H1 (cell line): ENCODE data around the gene ATPAF2. TPM values are rescaled to one million over a fixed set of nuclear protein-coding genes. Genes with fewer than 3 reads are reported as not detected.

Experiments
- CTCF ChIA-PET: fragments of 300-600 bp; sonication (Branson Sonifier 250); formaldehyde crosslinking; loops from one replicate; lab custom pipeline; 2021; ENCODE audit not compliant: partially characterized antibody; lab: Charles Lee
- POLR2A ChIA-PET: fragments of 300-600 bp; sonication (Branson Sonifier 250); formaldehyde crosslinking; loops from one replicate; lab custom pipeline; 2021; ENCODE audit warnings: inconsistent platforms; ENCODE audit not compliant: partially characterized antibody; lab: Charles Lee
- DNase-seq, 2 experiments: peaks; one replicate each; pipeline versions ENCODE4 v3.0.0 to v3.0.0-alpha.2; 2010 to 2022; ENCODE audit warnings: low spot score in 2 of 2, low read depth in 1 of 2, mixed read lengths in 1 of 2
- FAIRE-seq: peaks from 2 replicates; lab custom pipeline; 2011; peaks lifted over from hg19 to GRCh38; lab: Jason Lieb, UNC
- H2AFZ ChIP-seq: 2 replicates; pipeline ENCODE4 v1.8.1; 2012; ENCODE audit warnings: low read length, inconsistent platforms
- H2AK5ac ChIP-seq: 2 replicates; pipeline ENCODE4 v1.6.1; 2013; ENCODE audit warnings: low read depth, low read length
- H2BK120ac ChIP-seq: replicated peaks from 2 replicates; pipeline ENCODE3; 2013; ENCODE audit warnings: low read depth, low read length, inconsistent platforms
- H2BK12ac ChIP-seq: 2 replicates; pipeline ENCODE4 v1.6.1; 2013; ENCODE audit warnings: low read depth, low read length
- H2BK15ac ChIP-seq: 2 replicates; pipeline ENCODE4 v1.6.1; 2013; ENCODE audit warnings: low read length
- H2BK20ac ChIP-seq: 2 replicates; pipeline ENCODE4 v1.6.1; 2013; ENCODE audit warnings: low read length
- H2BK5ac ChIP-seq: 2 replicates; pipeline ENCODE4 v1.6.1; 2013; ENCODE audit warnings: low read depth, low read length
- H3K14ac ChIP-seq: 2 replicates; pipeline ENCODE4 v1.6.1; 2013; ENCODE audit warnings: inconsistent platforms; ENCODE audit not compliant: insufficient read length
- H3K18ac ChIP-seq: 2 replicates; pipeline ENCODE4 v1.6.1; 2013; ENCODE audit warnings: low read length; ENCODE audit errors: extremely low read depth
- H3K23ac ChIP-seq: 2 replicates; pipeline ENCODE4 v1.6.1; 2013; ENCODE audit warnings: inconsistent platforms; ENCODE audit not compliant: insufficient read length
- H3K23me2 ChIP-seq: 2 replicates; pipeline ENCODE4 v1.6.1; 2013; ENCODE audit warnings: low read depth, low read length
- H3K27ac ChIP-seq: 2 replicates; pipeline ENCODE4 v1.6.1; 2011; ENCODE audit warnings: low read depth, low read length, inconsistent platforms
- H3K27me3 ChIP-seq, 4 experiments: replicated peaks in 1 of 4; 1 replicate in 1 of 4; 2 replicates in 3 of 4; pipeline versions ENCODE4 v1.6.1 to v1.8.1; 2011 to 2013; ENCODE audit warnings: low read length in 3 of 4, mild to moderate bottlenecking in 3 of 4, inconsistent platforms in 2 of 4, mixed read lengths in 2 of 4, moderate library complexity in 1 of 4; ENCODE audit not compliant: control insufficient read depth in 3 of 4, insufficient read depth in 3 of 4; ENCODE audit errors: extremely low read depth in 1 of 4
- H3K36me3 ChIP-seq, 4 experiments: 2 replicates each; pipeline versions ENCODE4 v1.6.1 to v1.8.1; 2011 to 2013; ENCODE audit warnings: mild to moderate bottlenecking in 4 of 4, low read length in 3 of 4, moderate library complexity in 2 of 4, control low read depth in 1 of 4, inconsistent platforms in 1 of 4; ENCODE audit not compliant: insufficient read depth in 4 of 4, control insufficient read depth in 2 of 4
- H3K4ac ChIP-seq: replicated peaks from 2 replicates; pipeline ENCODE3; 2013; ENCODE audit warnings: low read length, low read depth, mixed read lengths, inconsistent platforms; ENCODE audit not compliant: insufficient read length
- H3K4me1 ChIP-seq, 4 experiments: replicated peaks in 1 of 4; 1 replicate in 1 of 4; 2 replicates in 3 of 4; pipeline versions ENCODE4 v1.6.1 to v1.8.1; 2011 to 2013; ENCODE audit warnings: low read length in 3 of 4, inconsistent platforms in 2 of 4, mixed read lengths in 1 of 4; ENCODE audit not compliant: insufficient read depth in 4 of 4, control insufficient read depth in 3 of 4
- H3K4me2 ChIP-seq, 2 experiments: 2 replicates each; pipeline versions ENCODE4 v1.6.1 to v1.8.1; 2011 to 2013; ENCODE audit warnings: low read depth in 2 of 2, low read length in 2 of 2, control low read depth in 1 of 2, inconsistent platforms in 1 of 2, mild to moderate bottlenecking in 1 of 2; ENCODE audit not compliant: insufficient read depth in 1 of 2
- H3K4me3 ChIP-seq, 4 experiments: fragments of 200-600, 300-600 bp in 1 of 4; sonication (generic), shearing (Covaris generic), sonication (Bioruptor Twin) in 1 of 4; 2 replicates each; pipeline versions ENCODE4 v1.5.1 to v1.8.1; 2011 to 2016; ENCODE audit warnings: low read length in 4 of 4, low read depth in 3 of 4, control low read depth in 2 of 4, inconsistent platforms in 2 of 4, mild to moderate bottlenecking in 2 of 4, mixed read lengths in 1 of 4, moderate library complexity in 1 of 4; ENCODE audit not compliant: insufficient read depth in 2 of 4; ENCODE audit errors: extremely low read depth in 1 of 4
- H3K56ac ChIP-seq: replicated peaks from 2 replicates; pipeline ENCODE3; 2013; ENCODE audit warnings: low read depth, mild to moderate bottlenecking, mixed read lengths, low read length, inconsistent platforms; ENCODE audit not compliant: insufficient read length
- H3K79me1 ChIP-seq: 2 replicates; pipeline ENCODE4 v1.6.1; 2013; ENCODE audit warnings: low read depth, low read length, control low read depth
- H3K79me2 ChIP-seq, 2 experiments: 2 replicates each; pipeline versions ENCODE4 v1.6.1 to v1.8.1; 2012 to 2013; ENCODE audit warnings: low read length in 2 of 2, mild to moderate bottlenecking in 2 of 2, inconsistent platforms in 1 of 2; ENCODE audit not compliant: insufficient read depth in 2 of 2, control insufficient read depth in 1 of 2
- H3K9ac ChIP-seq, 4 experiments: replicated peaks in 1 of 4; 1 replicate in 1 of 4; 2 replicates in 3 of 4; pipeline versions ENCODE4 v1.6.1 to v1.8.1; 2011 to 2013; ENCODE audit warnings: low read depth in 3 of 4, low read length in 3 of 4, control low read depth in 2 of 4, mild to moderate bottlenecking in 2 of 4, moderate library complexity in 2 of 4, inconsistent platforms in 1 of 4; ENCODE audit errors: extremely low read depth in 1 of 4
- H3K9me3 ChIP-seq, 2 experiments: 2 replicates each; pipeline versions ENCODE4 v1.6.1 to v1.8.1; 2012 to 2013; ENCODE audit warnings: mild to moderate bottlenecking in 2 of 2, moderate library complexity in 2 of 2, control low read depth in 1 of 2, inconsistent platforms in 1 of 2, low read depth in 1 of 2, low read length in 1 of 2, mixed read lengths in 1 of 2; ENCODE audit not compliant: insufficient read depth in 2 of 2
- H4K20me1 ChIP-seq, 2 experiments: replicated peaks in 1 of 2; 2 replicates each; pipeline versions ENCODE3 to v1.8.1; 2011 to 2013; ENCODE audit warnings: inconsistent platforms in 2 of 2, low read length in 2 of 2, mild to moderate bottlenecking in 1 of 2; ENCODE audit not compliant: insufficient read depth in 2 of 2, control insufficient read depth in 1 of 2
- H4K5ac ChIP-seq: 2 replicates; pipeline ENCODE4 v1.6.1; 2013; ENCODE audit warnings: low read length, low read depth, mixed read lengths, inconsistent platforms; ENCODE audit not compliant: insufficient read length
- H4K8ac ChIP-seq: 2 replicates; pipeline ENCODE4 v1.8.0; 2013; ENCODE audit warnings: mild to moderate bottlenecking, moderate library complexity, low read length, inconsistent platforms; ENCODE audit not compliant: insufficient read depth; ENCODE audit errors: extremely low read depth
- H4K91ac ChIP-seq: replicated peaks from 2 replicates; pipeline ENCODE3; 2013; ENCODE audit warnings: low read length, mixed read lengths, inconsistent platforms; ENCODE audit not compliant: insufficient read length
- ATF2 ChIP-seq: IDR thresholded peaks from 2 replicates; pipeline ENCODE4 v1.6.1; 2012; ENCODE audit warnings: low read length, inconsistent platforms
- CBX8 ChIP-seq: fragments of 300-800, 300-1000 bp; sonication (generic); IDR thresholded peaks from 2 replicates; pipeline ENCODE4 v1.7.1; 2016; ENCODE audit warnings: low read depth, low read length, borderline replicate concordance
- EGR1 ChIP-seq: IDR thresholded peaks from 2 replicates; pipeline ENCODE4 v1.6.1; 2011; ENCODE audit warnings: low read depth, low read length, borderline replicate concordance
- NANOG ChIP-seq: IDR thresholded peaks from 2 replicates; pipeline ENCODE4 v1.6.1; 2011; ENCODE audit warnings: low read length, low read depth, mild to moderate bottlenecking, inconsistent platforms; ENCODE audit not compliant: insufficient read depth, poor library complexity, severe bottlenecking
- SIN3A ChIP-seq, 2 experiments: IDR thresholded peaks in 1 of 2; conservative IDR thresholded peaks in 1 of 2; 2 replicates each; pipeline ENCODE4 v1.6.1; 2011 to 2012; ENCODE audit warnings: low read length in 2 of 2, improper control_type of control experiment in 1 of 2, low read depth in 1 of 2, mild to moderate bottlenecking in 1 of 2
- SP1 ChIP-seq: IDR thresholded peaks from 2 replicates; pipeline ENCODE4 v1.6.1; 2011; ENCODE audit warnings: low read depth, low read length
- TCF12 ChIP-seq: IDR thresholded peaks from 2 replicates; pipeline ENCODE4 v1.6.1; 2011; ENCODE audit warnings: low read depth, mild to moderate bottlenecking, low read length
- WGBS, 2 experiments: shearing (Covaris generic) in 1 of 2; methylation state at CpG; one replicate each; pipeline versions ENCODE4 v1.1.6 to v1.1.7; 2013 to 2015; ENCODE audit warnings: low lambda C conversion rate in 2 of 2, mixed read lengths in 2 of 2, inconsistent platforms in 1 of 2, low coverage in 1 of 2, missing lambda C conversion rate in 1 of 2; ENCODE audit not compliant: insufficient replicate concordance in 2 of 2, insufficient coverage in 1 of 2, insufficient read length in 1 of 2; ENCODE audit errors: extremely low coverage in 1 of 2, missing lambda C conversion rate in 1 of 2; 5-methylcytosine and 5-hydroxymethylcytosine counted together
- polyA plus RNA-seq, 7 experiments: library from polyadenylated mRNA; depleted of rRNA in 3 of 7; stranded (reverse) in 5 of 7; unstranded in 2 of 7; fragments of >200 nt in 5 of 7; fragments of 200-250 nt in 2 of 7; gene quantifications; 1 replicate in 5 of 7; 2 replicates in 1 of 7; 4 replicates in 1 of 7; pipeline versions ENCODE4 v1.2.1 to v1.2.3, GENCODE V29; 2011 to 2013; ENCODE audit warnings: missing spikeins in 2 of 7, mixed read lengths in 2 of 7
- total RNA-seq: library from RNA; stranded (reverse); fragmentation: NEBNext Ultra II Directional; extraction: Animal tissue kit (Norgen Biotek cat#: 25700); gene quantifications from 2 replicates; pipeline ENCODE4 v1.2.1, GENCODE V29; 2021
- TF ChIP-seq, protein P1 (sequence below), 3 experiments: IDR thresholded peaks; 1 replicate in 2 of 3; 2 replicates in 1 of 3; pipeline versions ENCODE4 v1.5.1 to v1.6.1; 2011; ENCODE audit warnings: low read length in 3 of 3, mild to moderate bottlenecking in 3 of 3, inconsistent platforms in 2 of 3, low read depth in 1 of 3, moderate library complexity in 1 of 3; ENCODE audit not compliant: insufficient read depth in 1 of 3; ENCODE audit errors: control extremely low read depth in 1 of 3
- TF ChIP-seq, protein P2 (sequence below): IDR thresholded peaks from 2 replicates; pipeline ENCODE4 v1.6.1; 2011; ENCODE audit warnings: low read depth, mild to moderate bottlenecking, low read length; ENCODE audit not compliant: insufficient read depth

Gene ATPAF2
- total and polyA plus RNA-seq, 2 of the 8 experiments (the other 6 are each of a cell fraction or from before 2014, with no cell fraction given), result 19.6 to 22.9 TPM

GRCh38 chr17:18065546-18065945 lies 26.6 kb upstream of the ATPAF2 start:
- Histone ChIP-seq H4K91ac (no peak overlapping the region), H3K79me2 (no peaks in the 10 kb centered on the region), H3K18ac (no peak overlapping the region), H2AK5ac (no peak overlapping the region), H4K20me1 (no peaks in the 10 kb centered on the region), H3K4ac (no peak overlapping the region), H3K4me2 (no peak overlapping the region), H3K14ac (no peak overlapping the region), H3K9ac (no peak overlapping the region), H4K5ac (no peak overlapping the region), H2BK15ac (no peak overlapping the region), H3K9me3 (no peaks in the 10 kb centered on the region), H2BK12ac (no peak overlapping the region), H3K23me2 (no peaks in the 10 kb centered on the region), H3K23ac (no peak overlapping the region), H3K4me3 (no peak overlapping the region), H2BK20ac (no peak overlapping the region), H2BK5ac (no peak overlapping the region), H3K27me3 (no peaks in the 10 kb centered on the region), H3K4me1 (no peaks in the 10 kb centered on the region), H3K56ac (no peak overlapping the region), H3K36me3 (peaks cover 2 to 6% (median 5%) of the 10 kb centered on the region in 4 experiments; a peak in 4 of 8 replicates), H4K8ac (no peak overlapping the region), H2AFZ (no peak overlapping the region), H3K79me1 (no peaks in the 10 kb centered on the region), H3K27ac (no peak overlapping the region), H2BK120ac (no peak overlapping the region)
- 91% methylated on average over 11 of the region's 11 CpGs; no CpG with 5 or more reads in 1 of the 2 experiments for WGBS, 2 experiments
- no peak for FAIRE-seq
- no peak for DNase-seq
- CTCF ChIA-PET, result interaction anchor here (0.8 kb wide), 1 partner anchor 152 kb away, joined by 3 read pairs; no protein-coding TSS in a partner anchor
- POLR2A ChIA-PET, result no interaction called here
- TF ChIP-seq, protein P1, sequence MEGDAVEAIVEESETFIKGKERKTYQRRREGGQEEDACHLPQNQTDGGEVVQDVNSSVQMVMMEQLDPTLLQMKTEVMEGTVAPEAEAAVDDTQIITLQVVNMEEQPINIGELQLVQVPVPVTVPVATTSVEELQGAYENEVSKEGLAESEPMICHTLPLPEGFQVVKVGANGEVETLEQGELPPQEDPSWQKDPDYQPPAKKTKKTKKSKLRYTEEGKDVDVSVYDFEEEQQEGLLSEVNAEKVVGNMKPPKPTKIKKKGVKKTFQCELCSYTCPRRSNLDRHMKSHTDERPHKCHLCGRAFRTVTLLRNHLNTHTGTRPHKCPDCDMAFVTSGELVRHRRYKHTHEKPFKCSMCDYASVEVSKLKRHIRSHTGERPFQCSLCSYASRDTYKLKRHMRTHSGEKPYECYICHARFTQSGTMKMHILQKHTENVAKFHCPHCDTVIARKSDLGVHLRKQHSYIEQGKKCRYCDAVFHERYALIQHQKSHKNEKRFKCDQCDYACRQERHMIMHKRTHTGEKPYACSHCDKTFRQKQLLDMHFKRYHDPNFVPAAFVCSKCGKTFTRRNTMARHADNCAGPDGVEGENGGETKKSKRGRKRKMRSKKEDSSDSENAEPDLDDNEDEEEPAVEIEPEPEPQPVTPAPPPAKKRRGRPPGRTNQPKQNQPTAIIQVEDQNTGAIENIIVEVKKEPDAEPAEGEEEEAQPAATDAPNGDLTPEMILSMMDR (IDR thresholded peaks at IDR 0.05; ENCODE audit: control extremely low read depth in 1 of 3, insufficient read depth in 1 of 3, low read depth in 1 of 3, low read length in 3 of 3), result no peak
- TF ChIP-seq SIN3A (conservative IDR thresholded peaks at IDR 0.05 in 1 of 2, IDR thresholded peaks at IDR 0.05 in 1 of 2; ENCODE audit: low read depth in 1 of 2, low read length in 2 of 2) (no peak), NANOG (no peak), EGR1 (no peak), TCF12 (no peak), SP1 (no peak), ATF2 (no peak), CBX8 (no peak)
- TF ChIP-seq, protein P2, sequence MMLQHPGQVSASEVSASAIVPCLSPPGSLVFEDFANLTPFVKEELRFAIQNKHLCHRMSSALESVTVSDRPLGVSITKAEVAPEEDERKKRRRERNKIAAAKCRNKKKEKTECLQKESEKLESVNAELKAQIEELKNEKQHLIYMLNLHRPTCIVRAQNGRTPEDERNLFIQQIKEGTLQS, result no peak
